ENCODE data around the gene STYXL2. TPM values are rescaled to one million over a fixed set of nuclear protein-coding genes. Genes with fewer than 3 reads are reported as not detected.
A peak's percentile ranks its signal among the peaks of the same experiment; 100 is the strongest.

The STYXL2 gene
- total and polyA plus RNA-seq, 2 experiments from 2014 or later = 0.17 to 0.40 TPM

- peak; percentile 84 for DNase-seq (ENCODE audit: low spot score)
- peak; percentile 96 for ATAC-seq
- Histone ChIP-seq H3K79me2 (replicated peaks; ENCODE audit: insufficient read depth) (no peaks in the 10 kb centered on the region), H3K36me3 (ENCODE audit: insufficient read depth) (no peaks in the 10 kb centered on the region), H3K4me1 (ENCODE audit: insufficient read depth) (no peaks in the 10 kb centered on the region), H3K27ac (ENCODE audit: low read depth) (no peak overlapping the region), H3K27me3 (ENCODE audit: insufficient read depth) (no peaks in the 10 kb centered on the region), H3K4me3 (no peak overlapping the region), H3F3A (replicated peaks; ENCODE audit: low read depth) (no peaks in the 10 kb centered on the region), H3K4me2 (no peak overlapping the region), H3K9me2 (ENCODE audit: insufficient read depth) (no peaks in the 10 kb centered on the region), H4K20me1 (replicated peaks; ENCODE audit: insufficient read depth) (no peaks in the 10 kb centered on the region), H2AFZ (no peak overlapping the region; the same call in 1 of the 2 replicates)
- no peaks in the 10 kb centered on the region for H3K4me1 Mint-ChIP-seq
- H3K27me3 Mint-ChIP-seq (ENCODE audit: insufficient read depth, low read depth, poor library complexity) = peaks cover 15% of the 10 kb centered on the region
- TF ChIP-seq CTCF (conservative IDR thresholded peaks at IDR 0.05; ENCODE audit: low read depth in 2 of 2) (peak; percentile 68 to 85), ZNF462 (CRISPR knock-in tag; IDR thresholded peaks at IDR 0.05) (peak; percentile 26; the same call in 1 of the 2 replicates), EZH2phosphoT487 (IDR thresholded peaks at IDR 0.05; ENCODE audit: unreplicated experiment) (no peak), ETS1 (IDR thresholded peaks at IDR 0.05) (no peak), JUNB (IDR thresholded peaks at IDR 0.05; ENCODE audit: unreplicated experiment) (no peak), ZNF331 (CRISPR knock-in tag; IDR thresholded peaks at IDR 0.05; ENCODE audit: low read depth) (no peak), EZH2 (IDR thresholded peaks at IDR 0.05; ENCODE audit: low read depth, unreplicated experiment) (no peak)
- no peak overlapping the region for H3K27ac Mint-ChIP-seq
- H3K36me3 Mint-ChIP-seq (ENCODE audit: low read depth) = no peaks in the 10 kb centered on the region; the same call in 2 of the 3 replicates
- H3K9me3 Mint-ChIP-seq = no peaks in the 10 kb centered on the region
- H3K4me3 Mint-ChIP-seq = no peak overlapping the region
These were observed 41.5 kb upstream of the STYXL2 start for GRCh38 chr1:167052389-167052788.
